Measurements from ENCODE around the gene BTF3.
A peak's percentile ranks its signal among the peaks of the same experiment; 100 is the strongest.
"Not testable (repeated sequence)": the region's sequence is repeated elsewhere in the genome, so short reads cannot be mapped to it uniquely, and the experiment has no call there.

Gene BTF3

DNA sequence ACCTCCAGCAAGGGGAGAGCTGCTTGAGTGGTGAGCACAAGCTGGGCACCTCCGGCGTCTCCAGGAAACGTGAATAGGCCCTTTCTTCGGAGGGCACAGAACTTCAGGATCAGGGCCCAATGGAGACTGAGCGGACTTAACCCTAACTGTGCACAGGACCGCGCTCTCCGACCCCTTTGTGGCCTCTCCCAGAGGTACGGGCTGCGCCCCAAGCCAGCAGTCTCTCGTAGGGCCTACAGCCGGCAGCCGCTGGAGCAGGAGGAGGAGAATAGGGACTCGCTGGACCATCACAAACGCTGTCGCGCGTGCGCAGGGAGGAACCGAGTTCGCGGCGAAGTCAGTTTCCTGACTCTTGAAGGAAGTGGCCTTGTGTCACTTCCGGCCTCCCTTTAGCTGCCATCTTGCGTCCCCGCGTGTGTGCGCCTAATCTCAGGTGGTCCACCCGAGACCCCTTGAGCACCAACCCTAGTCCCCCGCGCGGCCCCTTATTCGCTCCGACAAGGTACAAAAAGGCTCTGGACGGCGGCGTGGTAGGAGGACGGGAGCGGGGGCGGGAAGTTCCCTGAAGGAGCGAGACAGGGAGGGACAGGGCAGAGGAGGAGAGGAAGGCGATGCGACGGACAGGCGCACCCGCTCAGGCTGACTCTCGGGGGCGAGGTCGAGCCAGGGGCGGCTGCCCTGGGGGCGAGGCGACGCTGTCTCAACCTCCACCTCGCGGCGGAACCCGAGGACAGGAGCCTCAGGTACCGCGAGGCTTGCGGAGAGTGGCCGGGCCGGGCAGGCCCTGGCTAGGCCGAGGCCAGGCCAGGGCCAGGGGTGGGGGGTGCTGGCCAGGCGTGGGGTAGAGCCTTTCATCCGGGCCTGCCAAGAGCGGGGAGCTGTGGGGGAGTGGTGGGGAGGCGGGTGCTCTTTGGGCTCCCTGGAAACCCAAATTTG lies at the start of gene BTF3:
TSS of gene BTF3 (plus strand) at position 386 of the 936 bp plus-strand sequence. CDS start at position 612, 226 bp downstream.
- peak; percentile 92 for DNase-seq

GRCh38 chr5:73448463-73449136 lies 49.6 kb upstream of the BTF3 start, which contains the start of gene FOXD1:
FOXD1 (minus strand) TSS chr5:73448777; CDS start chr5:73448362, 415 bp downstream.
- DNase-seq, result no peak

DNA sequence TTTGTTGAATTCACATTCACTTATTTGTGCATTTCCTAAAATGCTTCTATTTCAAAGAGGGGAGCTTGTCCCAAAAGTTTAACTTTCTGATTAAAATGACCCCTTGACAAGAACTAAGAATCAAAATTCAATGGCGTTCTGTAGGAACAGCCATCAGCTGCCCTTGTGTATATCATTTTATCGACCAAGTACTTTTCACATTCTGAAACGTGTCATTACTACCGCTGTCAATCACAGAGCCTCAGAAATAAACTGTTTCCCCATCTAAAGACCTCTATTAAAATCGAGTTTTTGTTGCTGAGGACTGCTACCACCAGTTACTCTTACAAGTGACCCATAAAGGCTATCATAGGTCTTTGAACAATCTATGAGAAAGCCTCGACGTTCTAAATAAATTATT lies 48.1 kb upstream of the BTF3 start:
- DNase-seq, result no peak

- DNase-seq, result no peak
These were observed 47.5 kb upstream of the BTF3 start for GRCh38 chr5:73450672-73451223.

GRCh38 chr5:73451224-73452130 lies 46.8 kb upstream of the BTF3 start:
- DNase-seq, result peak; percentile 68

DNA sequence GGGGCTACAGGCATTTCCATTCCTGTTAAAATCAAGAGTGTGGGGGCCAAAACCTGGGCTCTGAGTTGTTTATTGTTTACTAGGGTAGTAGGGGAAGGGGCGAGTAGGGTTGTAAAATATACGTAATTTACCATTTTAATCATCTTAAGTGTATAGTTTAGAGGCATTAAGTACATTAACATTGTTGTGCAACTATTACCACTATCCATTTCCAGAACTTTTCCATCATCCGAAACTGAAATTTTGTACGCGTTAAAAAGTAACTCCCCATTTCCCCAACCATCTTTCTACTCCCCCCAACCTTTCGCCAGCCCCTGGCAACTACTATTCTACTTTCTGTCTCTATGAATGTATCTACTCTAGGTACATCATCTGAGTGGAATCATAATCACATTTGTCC lies 46.0 kb upstream of the BTF3 start:
- DNase-seq, result no peak

GRCh38 chr5:73454379-73455036 lies 43.7 kb upstream of the BTF3 start:
- no peak for DNase-seq

GRCh38 chr5:73456462-73456861 lies 41.8 kb upstream of the BTF3 start:
- DNase-seq, result not testable (repeated sequence)

- DNase-seq, result no peak
These were observed 38.9 kb upstream of the BTF3 start for GRCh38 chr5:73459366-73459765.

DNA sequence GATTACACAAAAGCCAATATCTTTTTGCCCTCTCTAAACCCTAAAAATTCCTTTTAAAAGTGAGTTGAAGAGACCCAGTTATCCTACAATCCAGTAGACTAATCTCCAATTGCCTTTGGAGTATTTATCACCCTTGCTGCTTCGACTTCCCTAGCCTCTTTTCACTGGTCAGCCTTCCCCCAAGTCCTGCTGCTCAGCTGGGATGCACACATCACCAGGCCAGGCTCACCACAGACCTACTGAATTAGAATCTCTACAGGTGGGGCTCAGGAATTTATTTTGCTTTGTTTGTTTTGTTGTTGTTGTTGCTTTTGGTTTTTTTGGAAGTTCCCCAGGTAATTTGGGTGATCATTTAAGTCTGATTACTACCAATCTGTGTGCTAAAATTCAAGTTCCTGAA lies 38.1 kb upstream of the BTF3 start:
- no peak for DNase-seq

- no peak for DNase-seq
These were observed 34.1 kb upstream of the BTF3 start for GRCh38 chr5:73464016-73464745.

GRCh38 chr5:73468638-73469037 lies 29.6 kb upstream of the BTF3 start:
- not testable (repeated sequence) for DNase-seq

DNA sequence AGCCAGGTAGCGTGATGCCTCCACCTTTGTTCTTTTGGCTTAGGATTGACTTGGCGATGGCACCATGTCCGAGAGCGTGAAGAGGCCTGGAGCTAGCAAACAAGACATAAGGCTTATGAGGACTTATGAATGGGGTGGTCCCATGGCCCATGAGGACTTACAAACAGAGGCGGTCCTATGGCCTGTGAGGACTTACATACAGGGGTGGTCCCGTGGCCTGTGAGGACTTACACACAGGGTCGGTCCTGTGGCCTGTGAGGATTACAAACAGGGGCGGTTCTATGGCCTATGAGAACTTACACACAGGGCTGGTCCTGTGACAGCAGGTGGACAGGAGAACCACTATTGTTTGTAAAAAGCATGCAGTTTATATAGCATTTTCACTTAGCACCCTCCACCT lies 28.4 kb upstream of the BTF3 start:
- no peak for DNase-seq

GRCh38 chr5:73471654-73472053 lies 26.6 kb upstream of the BTF3 start:
- no peak for DNase-seq

DNA sequence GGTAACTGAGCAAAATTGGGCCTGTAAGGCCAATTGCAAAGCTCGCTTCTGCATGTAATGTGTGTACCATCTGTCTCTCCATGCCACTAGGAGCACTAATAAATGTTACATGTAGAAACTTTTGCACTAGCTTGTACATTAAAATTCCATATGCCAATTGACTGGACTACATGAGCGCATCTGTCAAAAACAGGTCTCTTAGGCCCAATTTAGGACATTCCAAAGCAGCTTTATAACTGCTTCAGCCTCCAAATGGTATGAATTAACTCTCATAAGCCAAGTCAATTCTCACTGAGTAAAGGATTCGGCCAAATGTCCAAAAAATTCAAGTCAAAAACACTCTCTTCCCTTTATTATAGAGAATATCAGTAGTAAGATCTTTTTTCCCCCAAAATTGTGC lies 26.1 kb upstream of the BTF3 start:
- DNase-seq, result no peak

- no peak for DNase-seq
These were observed 17.7 kb upstream of the BTF3 start for GRCh38 chr5:73480500-73480899.

DNA sequence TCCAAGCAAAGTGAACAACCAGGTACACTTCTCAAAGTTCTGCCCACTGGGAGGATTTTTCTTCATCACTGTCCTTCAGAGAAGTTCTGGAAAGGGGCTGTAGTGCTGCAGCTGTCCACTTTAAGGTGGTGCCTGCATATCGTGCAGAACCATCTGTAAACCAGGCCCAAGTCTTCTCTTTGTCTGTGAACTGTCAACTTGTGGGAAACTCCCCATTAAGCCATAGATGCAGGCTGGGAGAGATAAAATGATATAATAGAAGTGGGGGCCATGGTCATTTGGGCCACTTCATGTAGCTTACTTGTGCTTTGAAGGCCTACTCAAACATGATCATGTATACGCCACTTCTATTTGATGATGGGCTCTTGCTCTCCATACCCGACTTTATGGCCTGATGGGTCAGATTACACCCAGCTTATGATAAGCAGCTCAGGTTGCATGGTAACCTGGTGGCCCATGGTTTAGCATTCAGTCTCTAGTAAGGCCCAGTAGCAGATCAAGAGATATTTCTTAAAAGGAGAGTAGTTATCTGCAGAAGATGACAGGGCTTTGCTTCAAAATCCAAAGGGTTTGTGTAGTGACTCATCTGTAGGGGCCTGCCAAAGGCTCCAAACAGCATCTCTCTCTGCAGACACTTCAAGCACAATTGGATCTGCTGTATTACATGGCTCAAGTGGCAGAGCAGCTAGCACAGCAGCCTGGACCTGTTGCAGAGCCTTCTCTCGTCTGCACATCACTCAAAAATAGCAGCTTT lies 15.7 kb upstream of the BTF3 start:
- no peak for DNase-seq

DNA sequence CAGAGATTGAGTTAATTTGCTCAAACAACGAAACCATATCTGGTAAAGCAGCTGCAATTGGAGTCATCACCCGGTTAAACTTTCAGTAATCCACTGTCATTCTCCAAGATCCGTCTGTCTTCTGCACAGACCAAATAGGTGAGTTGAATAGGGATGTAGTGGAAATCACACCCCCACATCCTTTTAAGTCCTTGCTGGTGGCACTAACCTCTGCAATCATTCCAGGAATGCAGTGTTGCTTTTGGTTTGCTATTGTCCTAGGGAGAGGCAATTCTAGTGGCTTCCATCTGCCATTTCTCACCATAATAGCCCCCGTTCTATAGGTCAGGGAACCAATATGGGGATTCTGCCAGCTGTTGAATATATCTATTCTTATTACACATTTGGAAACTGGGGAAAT lies 14.6 kb upstream of the BTF3 start:
- no peak for DNase-seq

DNA sequence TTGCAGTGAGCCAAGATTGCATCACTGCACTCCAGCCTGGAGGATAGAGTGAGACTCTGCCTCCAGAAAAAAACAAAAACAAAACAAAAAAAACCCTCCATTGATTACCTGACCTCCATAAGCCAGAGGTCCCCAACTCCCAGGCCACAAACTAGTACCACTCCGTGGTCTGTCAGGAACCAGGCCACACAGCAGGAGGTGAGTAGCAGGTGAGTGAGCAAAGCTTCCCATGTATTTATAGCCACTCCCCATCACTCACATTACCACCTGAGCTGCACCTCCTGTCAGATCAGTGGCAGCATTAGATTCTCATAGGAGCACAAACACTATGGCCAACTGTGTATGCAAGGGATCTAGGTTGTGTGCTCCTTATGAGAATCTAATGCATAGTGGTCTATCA lies 13.7 kb upstream of the BTF3 start:
- no peak for DNase-seq

- no peak for DNase-seq
These were observed 12.5 kb upstream of the BTF3 start for GRCh38 chr5:73485715-73486114.
